NB4 (cell line): Measurements from ENCODE around the gene FAM20C.
A peak's percentile ranks its signal among the peaks of the same experiment; 100 is the strongest.

Experiments
- DNase-seq: peaks from one replicate; pipeline ENCODE4 v3.0.0; 2010; ENCODE audit warnings: low read depth
- H3K4me3 ChIP-seq: one replicate; pipeline ENCODE4 v1.5.1; 2011; ENCODE audit warnings: mild to moderate bottlenecking, low read depth, low read length, moderate library complexity
- MYC ChIP-seq: IDR thresholded peaks from 2 replicates; pipeline ENCODE4 v1.6.1; 2011; ENCODE audit warnings: low read depth, low read length
- POLR2A ChIP-seq: IDR thresholded peaks from 2 replicates; pipeline ENCODE4 v1.6.1; 2011; ENCODE audit warnings: mild to moderate bottlenecking; ENCODE audit not compliant: insufficient read length; ENCODE audit errors: extremely low read depth
- TF ChIP-seq, protein P1 (sequence below): IDR thresholded peaks from one replicate; pipeline ENCODE4 v1.5.1; 2012; ENCODE audit warnings: low read depth, low read length
- TF ChIP-seq, protein P2 (sequence below): IDR thresholded peaks from 2 replicates; pipeline ENCODE4 v1.6.1; 2011; ENCODE audit warnings: low read depth, low read length

Gene FAM20C

DNA sequence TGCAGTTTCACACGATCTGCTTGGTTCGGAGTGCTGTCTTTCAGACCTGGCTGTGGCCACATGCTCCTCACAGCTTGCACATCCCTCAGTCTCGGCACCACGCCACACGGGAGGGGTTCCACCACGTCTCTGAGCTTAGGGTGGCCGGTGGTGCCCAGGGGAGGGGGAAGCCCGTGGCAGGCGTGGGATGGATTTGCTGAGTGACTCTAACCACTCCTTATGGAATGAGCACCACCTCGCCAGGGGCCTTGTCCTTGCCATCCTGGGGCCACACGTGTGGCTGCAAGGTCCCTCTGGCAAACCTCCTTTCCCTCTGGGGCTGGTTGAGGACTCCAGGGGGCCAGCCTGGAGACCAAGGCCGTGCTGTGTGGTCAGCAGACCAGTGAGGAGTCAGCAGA lies 29.1 kb upstream of the FAM20C start:
- TF ChIP-seq, protein P1, sequence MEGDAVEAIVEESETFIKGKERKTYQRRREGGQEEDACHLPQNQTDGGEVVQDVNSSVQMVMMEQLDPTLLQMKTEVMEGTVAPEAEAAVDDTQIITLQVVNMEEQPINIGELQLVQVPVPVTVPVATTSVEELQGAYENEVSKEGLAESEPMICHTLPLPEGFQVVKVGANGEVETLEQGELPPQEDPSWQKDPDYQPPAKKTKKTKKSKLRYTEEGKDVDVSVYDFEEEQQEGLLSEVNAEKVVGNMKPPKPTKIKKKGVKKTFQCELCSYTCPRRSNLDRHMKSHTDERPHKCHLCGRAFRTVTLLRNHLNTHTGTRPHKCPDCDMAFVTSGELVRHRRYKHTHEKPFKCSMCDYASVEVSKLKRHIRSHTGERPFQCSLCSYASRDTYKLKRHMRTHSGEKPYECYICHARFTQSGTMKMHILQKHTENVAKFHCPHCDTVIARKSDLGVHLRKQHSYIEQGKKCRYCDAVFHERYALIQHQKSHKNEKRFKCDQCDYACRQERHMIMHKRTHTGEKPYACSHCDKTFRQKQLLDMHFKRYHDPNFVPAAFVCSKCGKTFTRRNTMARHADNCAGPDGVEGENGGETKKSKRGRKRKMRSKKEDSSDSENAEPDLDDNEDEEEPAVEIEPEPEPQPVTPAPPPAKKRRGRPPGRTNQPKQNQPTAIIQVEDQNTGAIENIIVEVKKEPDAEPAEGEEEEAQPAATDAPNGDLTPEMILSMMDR = no peak
- TF ChIP-seq, protein P2, sequence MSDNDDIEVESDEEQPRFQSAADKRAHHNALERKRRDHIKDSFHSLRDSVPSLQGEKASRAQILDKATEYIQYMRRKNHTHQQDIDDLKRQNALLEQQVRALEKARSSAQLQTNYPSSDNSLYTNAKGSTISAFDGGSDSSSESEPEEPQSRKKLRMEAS = no peak
- TF ChIP-seq POLR2A (no peak), MYC (no peak)
- no peak for DNase-seq
- no peak overlapping the region for H3K4me3 ChIP-seq

DNA sequence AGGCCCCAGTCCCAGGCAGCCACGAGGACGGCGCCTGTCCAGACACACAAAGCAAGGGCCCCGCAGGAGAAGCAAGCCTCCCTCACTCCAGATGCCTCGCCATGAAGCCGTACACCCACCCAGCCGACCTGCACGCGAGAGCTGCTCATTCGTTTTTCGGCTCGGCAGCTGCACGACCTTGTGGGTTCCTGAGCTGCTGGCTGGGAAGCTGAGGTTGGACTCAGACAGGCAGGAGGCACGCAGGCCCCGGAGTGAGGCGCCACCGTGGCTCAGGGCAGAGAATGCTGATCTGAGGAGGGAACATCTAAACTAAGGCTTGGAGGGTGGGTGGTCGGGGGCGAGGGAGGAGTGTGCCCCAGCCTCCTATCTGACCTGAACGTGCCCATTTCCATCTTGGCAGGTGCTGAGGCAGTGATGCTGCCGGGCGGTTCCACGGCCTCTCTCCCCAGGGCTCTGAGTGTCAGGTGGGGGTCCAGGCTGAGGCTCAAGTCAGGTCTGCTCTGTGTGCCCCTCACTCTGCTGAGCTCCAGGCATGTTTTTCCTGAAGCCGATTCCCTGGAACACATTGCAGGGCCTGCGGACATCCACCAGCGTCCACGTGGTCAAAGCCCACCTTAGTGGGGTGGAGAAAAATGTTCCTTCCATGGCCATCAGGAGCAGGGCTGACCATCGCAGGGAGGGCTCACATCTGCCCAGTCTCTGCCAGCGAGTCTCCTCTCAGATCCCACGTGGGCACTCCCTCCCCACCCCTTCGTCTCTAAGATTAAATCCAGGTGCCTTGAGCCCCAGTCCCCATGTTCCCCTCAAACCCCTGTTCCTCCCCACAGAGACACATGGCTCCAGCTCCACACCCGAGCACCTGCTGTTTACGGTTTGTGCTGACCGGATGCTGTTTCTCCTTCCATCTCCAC lies 28.1 kb upstream of the FAM20C start:
- no peak overlapping the region for H3K4me3 ChIP-seq
- DNase-seq = no peak
- TF ChIP-seq MYC (no peak), POLR2A (no peak)
- TF ChIP-seq, protein P2 = no peak
- TF ChIP-seq, protein P1 = no peak

DNA sequence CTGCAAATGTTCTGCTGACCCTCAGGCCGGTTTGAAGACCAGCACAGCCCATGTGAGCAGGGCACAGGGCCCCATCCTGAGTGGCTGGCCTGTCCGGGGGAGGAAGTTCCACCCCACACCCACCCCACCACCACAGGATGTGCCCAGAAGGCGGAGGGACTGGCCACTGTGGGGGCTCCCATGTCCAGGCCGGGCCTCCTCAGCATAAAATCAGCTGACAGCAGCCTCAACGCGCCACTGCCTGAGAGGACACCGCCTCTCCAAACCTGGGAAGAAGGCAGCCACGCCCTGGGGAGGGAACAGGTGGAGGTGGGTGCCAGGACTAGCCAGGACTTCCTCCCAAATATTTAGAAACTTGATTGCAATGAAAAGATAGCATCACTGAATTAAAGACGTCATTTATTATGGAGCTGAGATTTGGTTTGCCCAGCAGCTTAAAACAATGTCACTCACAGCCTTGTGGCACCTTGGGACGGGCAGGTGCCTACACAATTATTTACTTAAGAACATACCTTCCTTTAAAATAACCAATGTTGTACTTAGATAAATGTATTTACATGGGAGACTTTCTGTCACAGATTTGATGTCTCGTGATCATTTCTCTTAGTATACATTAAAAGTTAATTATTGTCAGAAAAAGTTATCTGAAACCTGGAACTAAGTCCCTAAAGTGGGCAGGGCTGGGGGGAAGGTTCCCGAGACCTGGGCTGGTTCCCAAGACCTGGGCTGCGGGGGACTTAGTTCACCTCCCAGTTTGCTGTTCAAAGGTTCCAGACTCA lies 27.3 kb upstream of the FAM20C start:
- TF ChIP-seq MYC = no peak
- TF ChIP-seq, protein P1 = no peak
- TF ChIP-seq POLR2A = no peak
- TF ChIP-seq, protein P2 = no peak
- no peak for DNase-seq
- H3K4me3 ChIP-seq = no peak overlapping the region

DNA sequence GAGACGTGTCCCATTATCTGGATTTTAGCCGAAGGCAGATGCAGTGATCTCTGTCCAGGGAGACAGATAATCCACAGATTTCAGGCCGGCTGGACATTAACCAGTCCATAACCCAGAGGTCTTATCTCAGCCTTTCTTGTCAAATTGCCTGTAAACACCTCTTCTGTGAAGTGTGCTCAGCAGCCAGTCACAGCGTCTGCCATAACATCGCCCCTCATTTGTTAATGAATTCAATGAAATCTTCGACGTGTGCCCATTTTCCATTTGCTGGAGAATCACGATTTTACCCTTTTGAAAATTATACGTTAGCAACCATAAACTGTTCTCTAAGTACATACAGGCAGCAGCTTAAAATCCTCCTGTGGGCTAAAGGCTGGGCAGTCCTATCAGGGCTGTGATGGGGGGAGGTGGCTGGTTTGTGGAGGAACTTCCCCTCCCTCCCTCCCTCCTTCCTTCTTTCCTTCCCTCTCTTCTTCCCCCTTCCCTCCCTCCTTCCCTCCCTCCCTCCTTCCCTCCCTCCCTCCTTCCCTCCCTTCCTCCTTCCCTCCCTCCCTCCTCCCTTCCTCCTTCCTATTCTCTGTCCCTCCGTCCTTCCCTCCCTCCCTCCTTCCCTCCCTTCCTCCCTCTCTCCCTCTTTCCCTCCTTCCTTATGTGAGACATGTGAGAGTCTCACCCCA lies 26.6 kb upstream of the FAM20C start:
- TF ChIP-seq MYC = no peak
- TF ChIP-seq, protein P2 = no peak
- TF ChIP-seq, protein P1 = no peak
- no peak for TF ChIP-seq POLR2A
- DNase-seq = peak; percentile 52
- no peak overlapping the region for H3K4me3 ChIP-seq

DNA sequence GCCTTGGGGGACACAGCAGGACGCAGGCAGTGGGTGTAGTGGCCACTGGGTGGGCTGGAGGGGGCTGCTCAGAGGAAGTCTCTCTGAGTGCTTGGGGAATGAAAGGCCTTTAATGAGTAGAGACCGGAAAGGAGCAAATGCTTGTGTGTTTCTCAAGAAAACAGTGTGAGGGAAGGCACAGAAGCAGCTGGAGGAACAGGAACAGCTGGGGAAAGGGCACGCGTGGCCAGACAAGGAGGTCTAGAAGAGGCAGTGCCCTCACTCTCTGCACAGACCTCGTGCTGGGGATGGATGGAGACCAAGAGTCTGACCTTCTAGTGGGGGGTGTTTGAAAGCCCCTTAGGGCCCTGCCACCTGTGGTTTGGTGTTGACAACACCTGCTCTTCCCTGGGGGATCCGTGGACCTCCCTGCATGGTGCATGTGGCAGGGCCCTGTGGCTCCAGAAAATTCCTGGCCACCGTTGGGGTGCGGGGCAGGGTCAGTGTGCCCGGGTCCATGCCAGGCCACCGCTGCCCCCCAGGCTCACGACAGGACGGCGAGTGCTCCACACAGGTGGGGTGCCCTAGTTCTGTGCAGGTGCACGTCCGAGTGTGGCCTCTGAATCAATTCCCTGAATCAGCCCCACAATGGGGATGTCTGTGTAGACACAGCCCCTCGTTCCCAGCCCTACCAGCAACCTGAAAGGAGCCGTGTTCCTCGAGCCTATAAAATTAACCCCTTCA lies 25.9 kb upstream of the FAM20C start:
- TF ChIP-seq, protein P1 = no peak
- TF ChIP-seq, protein P2 = peak; percentile 64
- H3K4me3 ChIP-seq = no peak overlapping the region
- DNase-seq = peak; percentile 67
